ENCODE measurements around the gene NGEF.
"Not testable (repeated sequence)": the region's sequence is repeated elsewhere in the genome, so short reads cannot be mapped to it uniquely, and the experiment has no call there.

The NGEF gene

GRCh38 chr2:233022561-233022960, 9.5 kb upstream of the NGEF start:
- DNase-seq = no peak

GRCh38 chr2:233021771-233022170, 8.7 kb upstream of the NGEF start:
- DNase-seq = no peak

- no peak for DNase-seq
Observed at GRCh38 chr2:233020454-233020853, 7.4 kb upstream of the NGEF start.

- DNase-seq = not testable (repeated sequence)
Observed at GRCh38 chr2:233019610-233020009, 6.6 kb upstream of the NGEF start.

- no peak for DNase-seq
Observed at GRCh38 chr2:233017947-233018346, 4.9 kb upstream of the NGEF start.

GRCh38 chr2:233015019-233015645, 2.1 kb upstream of the NGEF start:
- DNase-seq = no peak

- DNase-seq = no peak
Observed at GRCh38 chr2:233013650-233014049, 594 bp upstream of the NGEF start.

GRCh38 chr2:233012301-233012971, 620 bp downstream of the NGEF start:
- DNase-seq = no peak

GRCh38 chr2:233011702-233012131, 1.3 kb downstream of the NGEF start:
- no peak for DNase-seq

- no peak for DNase-seq
Observed at GRCh38 chr2:233011268-233011650, 1.8 kb downstream of the NGEF start.

- DNase-seq = no peak
Observed at GRCh38 chr2:233010569-233011267, 2.3 kb downstream of the NGEF start.

GRCh38 chr2:233009661-233010060, 3.4 kb downstream of the NGEF start:
- DNase-seq = no peak

GRCh38 chr2:233007739-233008138, 5.3 kb downstream of the NGEF start:
- no peak for DNase-seq

GRCh38 chr2:233007270-233007669, 5.8 kb downstream of the NGEF start:
- no peak for DNase-seq

- DNase-seq = no peak
Observed at GRCh38 chr2:233006648-233007047, 6.4 kb downstream of the NGEF start.

- DNase-seq = no peak
Observed at GRCh38 chr2:233005096-233005495, 8.0 kb downstream of the NGEF start.

- no peak for DNase-seq
Observed at GRCh38 chr2:233003658-233004555, 9.1 kb downstream of the NGEF start.

- DNase-seq = no peak
Observed at GRCh38 chr2:233002829-233003657, 10.0 kb downstream of the NGEF start.

- DNase-seq = no peak
Observed at GRCh38 chr2:233000886-233001750, 11.9 kb downstream of the NGEF start.

GRCh38 chr2:232999354-232999753, 13.7 kb downstream of the NGEF start:
- peak; percentile 2 for DNase-seq

GRCh38 chr2:232998666-232998985, 14.4 kb downstream of the NGEF start:
- no peak for DNase-seq
